Limb (tissue), 2 donors: ENCODE results near the gene NOC3L.
"Not testable (repeated sequence)": the region's sequence is repeated elsewhere in the genome, so short reads cannot be mapped to it uniquely, and the experiment has no call there.

Experiments
- DNase-seq, 2 donors: peaks; one replicate each; pipeline ENCODE4 v3.0.0-alpha.2; 2016; ENCODE audit errors: extremely low spot score in 2 of 2

NOC3L gene

DNA sequence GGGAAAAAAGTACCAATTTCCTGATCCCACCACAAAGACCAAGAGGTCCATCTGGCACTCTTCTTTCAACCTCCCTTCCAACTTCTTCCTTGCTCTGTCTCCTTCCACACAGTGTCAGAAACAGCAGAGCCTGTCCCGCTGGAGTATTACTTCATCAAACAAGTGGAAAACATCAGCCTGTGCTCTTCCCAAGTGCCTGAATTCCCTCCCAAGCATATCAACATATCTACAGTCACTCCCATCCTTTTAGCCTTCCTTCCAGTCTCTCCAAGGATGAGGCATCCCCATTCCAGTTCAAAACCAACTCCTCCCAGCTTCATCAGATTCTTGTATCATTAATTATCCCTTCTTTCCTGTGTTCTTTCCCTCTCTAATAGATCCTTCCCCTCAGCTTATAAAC, 1.7 kb upstream of the NOC3L start:
- DNase-seq, result no peak

DNA sequence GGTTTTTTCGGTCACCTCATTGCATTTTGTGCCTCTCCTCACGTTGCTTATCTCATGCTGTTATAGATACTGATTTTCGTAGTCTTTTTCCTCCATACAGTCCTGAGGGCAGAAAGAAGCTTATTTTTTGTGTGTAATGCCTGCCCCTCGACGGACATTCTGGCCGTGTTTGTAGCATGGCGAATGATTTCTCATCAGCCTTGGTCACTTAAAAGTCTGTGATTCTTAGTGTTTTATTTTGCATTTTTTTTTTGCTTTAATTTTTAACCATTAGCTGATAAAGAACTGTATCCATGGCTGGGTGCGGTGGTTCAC, 469 bp upstream of the NOC3L start:
- no peak for DNase-seq

DNA sequence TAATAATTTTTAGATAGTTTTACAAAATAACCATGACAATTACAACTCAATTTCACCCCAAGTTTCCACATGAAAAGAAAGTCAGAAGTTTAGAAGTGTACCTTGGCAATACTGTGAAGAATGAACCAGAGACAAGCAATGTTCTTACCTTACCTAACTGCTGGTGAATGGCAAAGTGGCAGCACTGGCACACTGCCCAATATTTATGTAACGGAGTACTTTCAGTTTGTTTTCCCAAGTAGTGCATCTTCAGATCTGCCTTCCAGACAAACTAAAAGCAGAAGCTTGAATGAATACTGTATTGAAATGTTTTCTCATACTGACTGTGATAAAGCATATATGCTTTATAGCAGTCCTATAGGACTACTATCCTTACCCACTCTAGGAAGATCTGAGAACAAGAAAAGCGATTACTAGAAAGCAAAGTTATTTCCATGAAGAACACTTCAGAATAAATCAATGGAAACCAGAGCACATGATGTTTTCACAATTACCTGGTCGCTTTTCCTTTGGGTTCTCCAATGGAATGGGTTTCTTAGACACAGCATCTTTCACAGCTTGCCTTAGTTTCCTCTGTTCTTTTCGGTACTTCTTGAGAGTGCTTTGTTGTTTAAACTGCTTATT, 1.5 kb downstream of the NOC3L start:
- no peak for DNase-seq

DNA sequence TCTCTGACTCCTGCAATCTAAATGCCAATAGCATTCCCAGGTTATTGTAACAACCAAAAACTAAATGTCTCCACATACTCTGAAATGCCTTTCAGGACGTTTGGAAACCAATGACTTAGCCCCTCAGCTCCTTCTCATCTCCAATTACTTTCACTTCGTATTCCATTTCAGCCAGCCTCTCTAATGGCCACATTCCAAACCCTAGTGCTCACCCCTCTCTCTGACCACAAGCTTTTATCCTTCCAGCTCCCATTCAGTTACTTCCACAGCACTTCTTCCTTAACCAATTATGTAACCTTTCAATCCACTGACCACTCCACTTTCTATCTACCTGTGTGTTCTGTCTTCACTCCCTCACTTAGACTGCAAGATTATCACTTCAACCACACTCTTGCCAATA, 4.3 kb downstream of the NOC3L start:
- DNase-seq, result no peak

DNA sequence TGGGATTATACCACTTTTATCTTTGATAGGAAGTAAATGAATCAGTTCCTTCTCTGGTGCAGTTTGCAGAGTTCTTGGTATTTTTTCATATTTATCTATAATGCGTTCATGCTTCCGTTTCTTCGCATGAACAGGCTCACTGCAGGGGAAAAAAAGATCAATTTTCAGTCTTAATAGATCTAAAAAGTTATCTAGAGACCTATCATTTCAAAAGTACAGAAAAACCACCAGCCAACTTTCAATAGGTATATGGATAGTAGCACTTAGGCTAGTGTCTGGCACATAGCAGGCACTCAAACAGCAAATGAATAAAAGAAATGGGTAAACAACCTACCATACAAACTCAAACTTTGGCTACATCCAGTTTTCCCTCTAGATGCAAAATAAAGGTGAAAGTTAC, 5.5 kb downstream of the NOC3L start:
- no peak for DNase-seq

DNA sequence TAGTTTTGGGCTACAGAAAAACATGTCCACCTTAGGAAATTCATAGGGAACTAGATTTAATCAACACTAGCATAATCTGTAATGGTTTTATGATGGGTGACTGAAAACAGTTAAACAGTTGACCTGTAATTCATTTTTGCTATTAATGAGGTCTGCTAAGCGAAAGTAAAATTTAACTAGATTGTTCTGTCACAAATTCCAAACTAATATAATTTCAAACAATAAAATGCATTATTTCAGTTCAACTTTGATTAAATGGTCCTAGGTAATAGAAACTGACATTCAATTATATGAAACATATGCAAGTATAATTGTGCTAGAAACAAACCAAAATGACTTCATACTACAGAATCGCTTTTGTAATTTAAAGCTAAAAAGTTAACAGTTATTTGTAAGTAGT, 6.9 kb downstream of the NOC3L start:
- DNase-seq, result no peak

DNA sequence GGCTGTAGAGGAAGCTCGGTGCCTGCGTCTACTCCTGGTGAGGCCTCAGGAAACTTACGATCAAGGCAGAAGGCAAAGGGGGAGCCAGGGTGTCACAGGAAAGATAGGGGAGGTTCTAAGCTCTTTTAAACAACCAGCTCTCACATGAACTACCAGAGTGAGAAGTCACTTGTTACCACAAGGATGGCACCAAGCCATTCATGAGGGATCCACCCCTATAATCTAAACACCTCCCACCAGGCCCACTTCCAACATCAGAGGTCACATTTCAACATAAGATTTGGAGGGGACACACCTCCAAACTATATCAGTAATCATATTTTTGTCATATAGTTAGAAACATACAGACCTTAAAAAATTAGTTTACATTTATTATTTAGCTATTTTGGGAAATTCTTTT, 9.4 kb downstream of the NOC3L start:
- no peak for DNase-seq

DNA sequence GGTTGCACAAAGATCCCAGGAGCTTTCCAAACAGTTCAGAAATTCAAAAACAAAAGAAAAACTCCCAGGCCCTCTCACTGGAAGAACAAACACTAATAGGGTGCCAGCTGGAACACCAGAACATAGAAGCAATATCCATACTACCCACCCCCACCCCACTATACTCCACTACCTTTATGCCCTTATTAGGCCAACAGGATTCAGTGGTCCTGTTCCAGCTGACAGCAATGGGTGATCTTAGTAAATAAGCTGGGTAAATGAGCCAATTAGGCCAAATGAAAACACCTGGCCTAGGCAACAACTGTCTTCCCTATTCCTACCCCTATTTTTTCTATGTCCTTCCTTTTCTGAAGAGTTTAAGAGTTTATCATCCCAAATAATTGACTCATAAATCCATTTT, 11.7 kb downstream of the NOC3L start:
- DNase-seq, result no peak

DNA sequence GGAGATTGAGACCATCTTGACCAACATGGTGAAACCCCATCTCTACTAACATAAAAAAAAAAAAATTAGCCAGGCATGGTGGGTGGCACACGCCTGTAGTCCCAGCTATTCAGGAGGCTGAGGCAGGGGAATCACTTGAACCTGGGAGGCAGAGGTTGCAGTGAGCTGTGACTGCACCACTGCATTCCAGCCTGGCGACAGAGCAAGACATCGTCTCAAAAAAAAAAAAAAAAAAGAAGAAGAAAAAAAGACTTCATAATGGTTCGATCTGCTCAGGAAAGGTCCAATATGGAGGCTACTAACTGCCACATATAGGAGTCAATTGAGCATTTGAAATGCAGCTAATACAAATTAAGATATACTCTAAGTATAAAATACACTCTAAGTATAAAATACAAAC, 12.2 kb downstream of the NOC3L start:
- not testable (repeated sequence) for DNase-seq

DNA sequence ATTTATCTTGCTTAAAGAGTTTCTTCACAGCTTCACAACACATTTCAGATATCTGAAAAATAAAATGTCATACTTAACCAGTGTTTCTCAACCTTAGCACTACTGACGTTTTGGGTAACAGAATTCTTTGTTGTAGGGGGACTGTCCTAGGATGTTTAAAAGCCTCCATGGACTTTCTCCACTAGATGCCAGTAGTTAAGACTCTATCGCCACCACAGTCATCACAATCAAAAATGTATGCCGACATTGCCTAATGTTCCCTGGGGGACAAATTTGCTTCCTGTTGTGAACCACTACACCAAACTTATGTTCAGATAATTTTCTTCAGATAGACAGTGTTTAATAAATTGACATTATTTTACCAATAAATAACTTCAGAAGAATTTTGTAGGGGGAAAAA, 13.4 kb downstream of the NOC3L start:
- DNase-seq, result no peak

DNA sequence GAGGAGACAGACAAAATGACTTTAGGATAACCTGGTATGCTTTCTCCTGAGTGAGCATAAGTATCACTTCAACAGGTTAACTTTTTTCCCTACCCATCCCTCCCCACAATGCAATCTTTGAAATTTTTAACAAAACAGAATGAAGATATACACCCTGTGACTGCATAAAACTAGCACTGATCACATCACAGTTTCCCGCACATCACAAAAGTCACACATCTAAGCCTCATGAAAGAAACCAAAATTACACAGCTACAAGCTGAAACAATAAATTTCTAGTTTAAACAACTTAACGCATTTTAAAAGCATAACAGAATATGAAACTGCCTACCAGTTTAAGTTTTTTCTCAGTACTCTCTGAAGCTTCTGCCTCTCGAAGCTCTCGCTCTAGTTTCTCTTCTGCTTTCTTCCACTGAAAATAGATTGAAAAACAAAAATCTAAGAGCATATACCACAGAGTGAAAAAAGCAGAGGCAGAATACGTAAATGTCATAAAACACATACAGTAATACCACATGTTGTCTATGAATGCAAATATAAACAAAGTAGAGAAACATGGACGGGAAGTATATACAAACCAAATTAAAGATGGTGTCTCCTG, 18.1 kb downstream of the NOC3L start:
- no peak for DNase-seq

DNA sequence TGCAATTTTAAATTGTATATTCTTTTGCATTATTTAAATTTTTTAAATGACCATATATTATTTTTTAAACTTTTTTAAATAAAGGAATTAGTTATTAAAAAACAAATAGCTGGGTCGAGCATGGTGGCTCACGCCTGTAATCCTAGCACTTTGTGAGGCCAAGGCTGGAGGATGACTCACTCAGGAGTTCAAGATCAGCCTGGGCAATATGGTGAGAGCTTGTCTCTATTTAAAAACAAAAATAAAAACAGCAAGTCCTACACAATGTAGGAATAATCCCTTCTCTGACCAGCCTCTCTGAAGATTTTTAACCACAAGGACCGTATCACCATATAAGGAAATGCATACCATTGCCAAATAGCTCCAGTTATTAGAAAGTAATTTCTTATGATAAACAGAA, 19.6 kb downstream of the NOC3L start:
- DNase-seq, result no peak

DNA sequence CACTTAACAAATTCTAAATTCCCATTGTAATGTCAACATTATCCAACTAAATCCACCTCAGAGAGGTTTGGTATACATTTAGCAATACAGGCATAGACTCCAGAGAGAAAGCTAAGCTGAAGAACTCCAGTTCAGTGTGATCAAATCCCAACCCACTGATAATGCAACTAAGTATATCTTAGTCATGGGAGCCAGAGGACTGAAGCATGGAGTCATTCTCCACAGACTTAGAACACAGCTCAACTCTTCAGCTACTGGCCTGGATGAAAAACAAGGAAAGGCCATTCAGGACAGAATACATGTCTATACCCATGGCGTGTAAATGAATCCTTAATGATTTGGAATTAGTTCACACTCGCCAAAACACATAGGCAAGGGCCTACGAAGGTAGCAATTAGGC, 27.9 kb downstream of the NOC3L start:
- DNase-seq, result no peak

DNA sequence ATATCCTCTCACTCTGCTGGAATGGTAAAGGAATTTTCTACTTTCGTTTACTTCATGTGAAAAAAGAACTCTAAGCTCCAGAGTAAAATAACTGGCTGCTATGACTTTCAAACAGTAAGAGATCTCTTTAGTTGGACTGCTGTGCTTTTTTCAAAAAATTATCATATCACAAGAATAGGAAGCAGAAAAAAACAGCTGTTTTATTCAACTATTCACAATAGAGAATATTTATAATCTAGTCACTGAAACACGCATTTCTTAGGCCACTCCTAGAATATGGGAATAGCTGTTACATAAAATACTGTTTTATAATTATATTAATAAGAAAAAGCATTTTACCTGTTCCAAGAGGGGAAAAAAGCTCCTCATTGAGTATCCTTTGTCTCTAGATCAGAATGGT, 29.7 kb downstream of the NOC3L start:
- no peak for DNase-seq

DNA sequence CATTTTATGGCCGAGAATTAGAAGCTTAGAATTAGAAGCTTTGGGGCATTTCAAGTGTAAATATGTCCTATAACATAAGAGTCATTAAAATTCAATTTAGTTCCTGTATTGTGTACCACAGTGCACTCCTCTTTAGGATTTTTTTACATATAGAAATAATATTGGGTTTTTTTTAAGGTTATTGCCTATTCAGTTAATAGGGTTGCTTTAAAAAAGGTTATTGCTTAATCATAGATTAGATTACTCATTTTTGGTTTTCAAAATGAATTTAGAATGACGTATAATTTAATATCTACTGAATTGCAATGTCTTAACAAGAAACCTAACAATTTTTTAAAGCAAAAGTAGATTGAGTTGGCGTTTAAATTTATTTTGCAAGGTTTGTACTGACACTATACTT, 34.1 kb downstream of the NOC3L start:
- no peak for DNase-seq

DNA sequence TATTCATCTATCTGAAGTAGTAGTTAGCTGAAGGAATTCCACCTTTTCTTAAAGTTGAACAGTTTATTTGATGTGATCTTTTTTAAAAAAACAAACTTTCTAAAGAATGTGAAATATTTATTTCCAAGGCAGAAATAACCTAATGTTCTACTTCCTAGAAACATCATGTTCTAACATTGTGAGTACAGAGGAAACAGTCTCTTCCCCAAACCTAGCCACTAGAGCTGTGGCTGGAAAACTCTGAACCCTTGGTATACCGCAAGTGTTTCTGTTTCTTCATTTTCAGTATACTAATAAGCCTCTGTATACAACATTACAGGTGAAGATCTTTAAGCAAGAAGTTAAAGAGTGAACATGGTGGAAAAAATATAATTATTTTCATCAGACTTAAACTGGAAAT, 35.1 kb downstream of the NOC3L start:
- DNase-seq, result no peak

DNA sequence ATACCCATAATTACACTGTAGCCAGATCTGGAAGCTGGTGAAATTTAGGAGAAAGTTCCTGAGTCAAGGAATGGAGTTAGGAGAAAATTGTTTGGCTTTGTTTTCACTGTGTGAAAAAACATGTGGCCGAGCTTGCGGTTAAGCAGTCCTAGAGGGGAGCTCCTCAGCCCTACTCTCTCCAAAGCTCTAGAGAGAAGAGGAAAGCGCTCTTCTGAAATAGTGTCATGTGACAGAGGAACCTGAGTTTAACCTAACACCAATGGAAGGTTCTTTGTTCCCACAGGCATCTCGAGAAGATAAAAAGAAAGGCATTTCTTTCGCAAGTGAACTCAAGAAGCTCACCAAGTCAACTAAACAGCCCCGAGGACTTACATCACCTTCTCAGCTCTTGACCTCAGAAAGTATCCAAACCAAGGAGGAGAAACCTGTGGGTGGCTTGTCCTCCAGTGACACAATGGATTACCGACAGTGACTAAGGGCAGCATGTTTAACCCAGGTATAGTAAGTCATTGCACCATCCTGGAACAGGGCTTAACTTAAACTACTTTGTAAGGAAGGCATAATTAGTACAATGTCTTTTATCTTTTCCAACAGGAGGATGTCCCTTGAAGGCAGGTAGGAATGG, 38.0 kb downstream of the NOC3L start:
- no peak for DNase-seq

DNA sequence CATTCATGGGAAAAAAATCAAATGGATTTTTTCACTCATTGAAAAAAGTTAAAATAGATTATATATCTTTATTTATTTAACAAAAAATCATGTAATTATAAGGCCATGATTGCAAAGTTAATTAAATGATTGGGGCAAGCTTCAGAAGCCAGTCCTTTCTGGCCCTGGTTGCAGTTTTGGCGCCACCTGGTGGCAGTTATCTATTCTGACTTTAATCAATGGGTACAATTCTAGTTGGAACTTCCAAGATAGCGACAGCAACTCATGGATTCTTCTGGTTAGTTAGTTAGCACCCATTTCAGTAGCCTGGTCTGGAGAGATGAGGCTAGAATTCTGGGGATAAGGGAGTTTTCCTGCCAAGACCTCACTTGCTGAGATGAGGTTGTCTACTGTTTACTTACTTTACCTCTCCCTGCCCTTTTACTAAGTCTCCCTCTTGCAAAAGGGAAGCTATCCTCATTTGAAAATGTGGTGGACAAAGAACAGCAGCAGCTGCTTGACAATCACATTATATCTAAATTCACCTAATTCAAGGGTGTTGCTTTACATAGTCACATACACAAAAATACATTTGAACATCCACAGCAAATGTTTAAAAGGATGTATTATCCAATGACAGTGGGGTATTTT, 42.3 kb downstream of the NOC3L start:
- peak; percentile 64 to 76 for DNase-seq

DNA sequence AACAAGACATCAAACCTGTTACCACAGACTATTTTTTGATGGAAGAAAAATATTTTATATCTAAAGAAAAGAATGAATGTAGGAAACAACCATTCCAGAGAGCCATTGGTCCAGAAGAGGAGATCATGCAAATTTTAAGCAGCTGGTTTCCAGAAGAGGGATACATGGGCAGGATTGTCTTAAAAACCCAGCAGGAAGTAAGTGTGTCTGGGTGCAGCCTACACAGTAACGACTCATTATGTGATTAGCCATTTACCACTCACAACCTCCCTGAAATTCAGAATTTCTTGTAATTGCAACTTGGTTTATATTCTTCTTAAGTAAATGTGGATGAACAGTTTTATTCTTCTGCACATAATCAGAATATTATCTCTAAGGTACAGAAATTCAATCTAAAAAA, 46.2 kb downstream of the NOC3L start:
- DNase-seq, result no peak

DNA sequence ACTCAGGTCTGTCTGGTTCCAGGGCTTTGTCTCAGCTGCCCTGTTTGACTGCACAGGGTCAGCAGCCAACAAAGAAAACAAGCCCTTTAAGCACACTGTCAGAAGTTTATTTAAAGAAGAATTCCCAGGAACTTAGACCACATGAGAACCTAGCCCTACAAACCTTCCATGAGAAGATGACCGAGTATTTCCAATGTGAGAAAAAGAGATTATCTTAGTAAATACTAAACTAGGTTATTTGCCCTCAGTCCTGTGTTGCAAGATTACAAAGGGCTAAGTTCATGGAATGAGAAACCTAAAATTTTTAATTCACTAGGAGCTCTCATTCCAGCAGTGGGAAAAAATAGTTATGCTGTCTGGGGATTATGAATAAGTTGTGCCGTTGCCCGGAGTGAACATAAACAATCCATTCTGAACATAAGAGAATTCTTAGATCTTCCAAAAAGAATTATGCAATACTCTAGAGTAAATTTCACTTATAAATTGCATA, 46.7 kb downstream of the NOC3L start:
- peak in 1 of 2 donors; percentile 70 for DNase-seq

DNA sequence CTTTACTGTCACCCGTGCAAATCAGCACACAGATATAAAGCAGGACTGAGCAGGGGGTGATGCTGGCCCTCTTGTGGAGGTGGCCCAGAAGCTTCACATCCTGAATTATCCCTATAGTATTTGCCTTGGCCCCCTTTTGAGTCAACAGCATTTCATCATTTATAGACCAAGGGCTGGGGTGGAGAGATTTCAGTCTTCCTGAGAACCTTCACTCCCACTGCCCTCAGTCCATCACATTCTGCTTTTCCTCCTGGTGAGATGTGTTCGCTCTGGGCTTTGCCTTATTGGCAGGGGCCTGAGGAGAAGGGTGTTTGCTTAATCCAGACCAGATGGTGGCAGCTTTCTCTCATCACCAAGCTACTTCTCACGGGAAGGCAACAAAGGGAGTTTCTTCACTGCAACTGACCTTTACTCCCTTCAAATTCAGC, 47.7 kb downstream of the NOC3L start:
- no peak for DNase-seq

DNA sequence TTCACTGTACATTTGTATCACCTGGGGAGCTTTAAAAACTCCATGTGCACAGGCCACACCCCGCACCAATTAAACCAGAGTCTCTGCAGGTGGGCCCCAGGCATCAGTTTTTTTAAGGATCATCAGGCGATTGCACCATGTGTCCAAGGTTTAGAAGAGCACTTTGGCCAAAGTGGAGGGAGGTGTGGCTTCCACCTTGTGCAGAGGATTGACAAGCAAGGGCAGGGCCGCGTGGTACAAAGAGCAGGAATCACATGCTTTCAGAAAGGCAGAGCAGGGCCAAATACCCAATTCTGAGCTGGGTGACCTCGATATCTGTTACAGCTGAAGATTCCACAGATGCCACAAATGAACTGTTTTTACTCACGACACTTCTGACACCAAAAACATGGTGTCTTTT, 52.4 kb downstream of the NOC3L start:
- no peak for DNase-seq

DNA sequence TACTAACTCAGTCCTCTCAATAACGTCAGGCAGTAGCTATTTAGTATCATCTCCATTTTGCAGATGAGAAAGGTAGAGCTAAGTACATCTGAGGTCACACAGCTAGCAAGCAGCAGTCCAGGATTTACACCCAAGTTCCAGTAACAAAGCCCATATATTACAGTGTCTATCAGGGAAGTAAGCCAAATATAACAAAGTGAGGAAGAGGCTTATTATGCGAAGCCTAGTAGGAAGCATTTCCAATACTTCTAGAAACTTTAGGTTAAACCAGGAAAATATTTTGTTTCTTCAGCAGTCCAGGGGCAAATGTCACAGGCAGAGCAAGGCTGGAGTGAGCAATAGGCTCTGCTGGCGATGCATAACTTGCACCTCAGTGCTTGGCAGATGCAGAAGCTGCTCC, 53.9 kb downstream of the NOC3L start:
- no peak for DNase-seq
